SH-SY5Y (cell line): ENCODE data around the gene RFPL1.

Experiments used
- GATA2 ChIP-seq: IDR thresholded peaks from 2 replicates; pipeline ENCODE4 v1.6.1; 2011; ENCODE audit warnings: mild to moderate bottlenecking, low read depth, low read length
- GATA3 ChIP-seq: IDR thresholded peaks from 2 replicates; pipeline ENCODE4 v1.6.1; 2011; ENCODE audit warnings: low read depth, mild to moderate bottlenecking, low read length, moderate library complexity

The RFPL1 gene

DNA sequence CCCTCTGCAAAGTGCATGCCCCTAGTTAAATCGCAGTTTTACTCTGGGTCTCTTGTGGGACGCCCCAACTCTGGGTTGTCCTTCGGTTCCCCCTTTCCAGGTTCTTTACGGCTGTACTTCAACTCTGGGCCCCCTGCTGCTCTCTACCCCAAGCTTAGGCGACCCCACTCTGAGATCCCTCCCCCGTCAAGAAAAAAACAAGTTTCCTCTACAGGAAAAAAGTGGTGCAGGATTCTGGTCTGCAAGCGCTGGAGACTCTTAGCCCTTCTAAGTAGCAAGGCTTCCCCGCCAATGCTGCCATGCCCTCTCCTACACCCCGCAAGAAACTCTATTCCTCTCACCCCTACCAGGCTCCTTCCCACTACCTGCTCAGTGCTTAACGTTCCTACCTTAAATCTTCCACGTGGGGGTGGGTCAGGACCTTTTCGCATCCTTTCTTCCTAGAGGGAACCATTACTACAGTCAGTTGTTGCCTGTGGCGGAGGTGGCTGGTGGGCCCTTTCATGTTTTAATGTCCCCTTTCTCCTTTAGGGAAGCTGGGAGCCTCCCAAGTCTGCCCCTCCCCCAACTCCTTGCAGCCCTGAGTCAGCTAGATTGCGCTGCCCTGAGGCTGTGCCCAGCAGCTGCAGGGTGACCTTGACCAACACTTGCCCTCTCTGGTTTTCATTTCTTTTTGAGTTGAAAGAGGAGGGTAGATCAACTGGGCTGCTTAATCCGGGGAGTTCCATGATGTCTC lies 43.0 kb downstream of the RFPL1 start:
- TF ChIP-seq GATA2 (no peak), GATA3 (no peak)

GRCh38 chr22:29482253-29482652 lies 43.9 kb downstream of the RFPL1 start:
- TF ChIP-seq GATA2 (no peak), GATA3 (no peak)

DNA sequence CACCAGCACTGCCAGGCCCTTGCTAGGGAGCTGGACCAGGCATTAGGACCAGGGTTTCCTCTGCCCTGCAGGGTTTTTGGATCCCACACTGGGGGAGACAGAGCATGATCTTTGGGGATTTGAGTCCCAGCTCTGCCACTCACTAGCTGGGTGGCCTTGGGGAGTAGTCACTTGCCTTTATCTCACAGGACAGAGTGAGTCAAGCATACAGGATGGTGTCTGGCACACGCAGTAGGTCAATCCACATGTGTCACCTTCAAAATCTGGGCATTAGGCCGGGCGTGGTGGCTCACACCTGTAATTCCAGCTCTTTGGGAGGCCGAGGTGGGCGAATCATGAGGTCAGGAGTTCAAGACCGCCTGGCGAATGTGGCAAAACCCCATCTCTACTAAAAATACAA lies 44.3 kb downstream of the RFPL1 start:
- TF ChIP-seq GATA3 (no peak), GATA2 (no peak)

- TF ChIP-seq GATA2 (no peak), GATA3 (no peak)
These were observed 44.9 kb downstream of the RFPL1 start for GRCh38 chr22:29483254-29483653.

- TF ChIP-seq GATA3 = no peak
- TF ChIP-seq GATA2 = no peak
These were observed 46.3 kb downstream of the RFPL1 start for GRCh38 chr22:29484642-29485041.

DNA sequence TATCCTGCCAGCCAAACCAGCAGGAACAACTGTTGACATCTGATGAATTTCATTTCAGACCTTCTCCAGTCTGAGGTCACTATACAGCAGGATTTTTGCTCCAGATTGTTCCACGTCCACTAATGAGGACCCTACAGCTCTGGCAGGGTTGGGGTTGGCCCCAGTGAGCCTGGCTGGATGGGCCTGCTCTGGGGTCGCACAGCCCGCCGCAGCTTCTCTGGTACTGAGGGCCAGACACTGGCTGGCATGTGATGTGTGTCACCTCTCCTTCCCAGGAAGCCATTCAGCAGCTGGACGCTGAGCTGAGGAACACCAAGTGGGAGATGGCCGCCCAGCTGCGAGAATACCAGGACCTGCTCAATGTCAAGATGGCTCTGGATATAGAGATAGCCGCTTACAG lies 47.1 kb downstream of the RFPL1 start:
- TF ChIP-seq GATA3 = no peak
- no peak for TF ChIP-seq GATA2

DNA sequence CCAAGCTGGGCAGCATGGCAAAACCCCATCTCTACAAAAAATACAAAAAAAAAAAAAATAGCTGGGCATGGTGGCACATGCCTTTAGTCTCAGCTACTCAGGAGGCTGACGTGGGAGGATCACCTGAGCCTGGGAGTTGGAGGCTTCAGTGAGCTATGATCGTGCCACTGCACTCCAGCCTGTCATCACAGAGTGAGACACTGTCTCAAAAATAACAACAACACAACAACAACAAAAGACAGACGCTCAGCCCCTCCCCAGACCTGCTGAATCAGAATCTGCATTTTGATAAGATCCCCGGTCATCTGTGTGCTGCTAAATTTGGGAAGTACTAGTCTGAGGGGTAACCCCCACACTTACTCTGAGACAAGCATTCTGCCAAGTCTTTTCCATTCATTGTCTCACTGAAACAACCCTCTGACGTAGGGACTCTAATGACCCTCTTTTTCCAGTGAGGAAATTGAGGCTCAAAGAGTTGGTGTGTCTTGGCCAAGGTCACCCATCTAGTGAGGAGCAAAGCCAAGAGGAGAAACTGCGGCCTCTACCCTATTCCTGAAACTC lies 49.1 kb downstream of the RFPL1 start:
- TF ChIP-seq GATA2 (no peak), GATA3 (no peak)

GRCh38 chr22:29491012-29491411 lies 52.6 kb downstream of the RFPL1 start:
- no peak for TF ChIP-seq GATA3
